SU-DHL-6 (cell line): ENCODE results near the gene ZNF664.

ENCODE experiments used
- H2AFZ ChIP-seq: fragments of 200-600 bp; sonication (generic); 2 replicates; pipeline ENCODE4 v1.6.1; 2014; ENCODE audit warnings: low read depth, mild to moderate bottlenecking, moderate library complexity, mixed read lengths, antibody characterized with exemption, low read length; ENCODE audit not compliant: severe bottlenecking
- H3F3A ChIP-seq: fragments of 200-600 bp; shearing (Covaris generic); 2 replicates; pipeline ENCODE4 v1.6.0; 2016; ENCODE audit warnings: antibody characterized with exemption, mild to moderate bottlenecking; ENCODE audit not compliant: insufficient read depth
- H3K27ac ChIP-seq: fragments of 200-600 bp; sonication (generic); 2 replicates; pipeline ENCODE4 v1.5.1; 2016; ENCODE audit warnings: low read depth, mild to moderate bottlenecking, low read length, moderate library complexity, mixed read lengths
- H3K27me3 ChIP-seq: fragments of 200-600 bp; sonication (generic), shearing (Covaris generic); 2 replicates; pipeline ENCODE4 v1.6.0; 2014; ENCODE audit warnings: mild to moderate bottlenecking, low read length
- H3K36me3 ChIP-seq: fragments of 200-600 bp; sonication (generic); 2 replicates; pipeline ENCODE4 v1.6.1; 2014; ENCODE audit warnings: mild to moderate bottlenecking, low read length, mixed read lengths
- H3K4me2 ChIP-seq: fragments of 300-600, 200-600 bp; shearing (Covaris generic), sonication (generic); 2 replicates; pipeline ENCODE4 v1.6.0; 2014; ENCODE audit warnings: low read length, low read depth, mild to moderate bottlenecking; ENCODE audit not compliant: poor library complexity, severe bottlenecking
- H3K4me3 ChIP-seq: fragments of 200-600 bp; sonication (generic); 2 replicates; pipeline ENCODE4 v1.5.1; 2014; ENCODE audit warnings: antibody characterized with exemption, low read length, mild to moderate bottlenecking, mixed read lengths; ENCODE audit not compliant: insufficient read depth, poor library complexity, severe bottlenecking
- H3K79me2 ChIP-seq: fragments of 200-600 bp; sonication (generic); 2 replicates; pipeline ENCODE4 v1.6.1; 2014; ENCODE audit warnings: mild to moderate bottlenecking, low read length, moderate library complexity; ENCODE audit not compliant: insufficient read depth
- H3K9ac ChIP-seq: fragments of 200-600 bp; sonication (generic); 2 replicates; pipeline ENCODE4 v1.7.0; 2014; ENCODE audit warnings: mild to moderate bottlenecking, low read length
- H3K9me2 ChIP-seq: fragments of 200-600 bp; sonication (generic); replicated peaks from 2 replicates; pipeline ENCODE4 v1.6.1; 2014; ENCODE audit warnings: low read length; ENCODE audit not compliant: insufficient read depth
- H3K9me3 ChIP-seq: fragments of 200-600 bp; sonication (generic); 2 replicates; pipeline ENCODE4 v1.6.1; 2014; ENCODE audit warnings: low read length, mixed read lengths; ENCODE audit not compliant: insufficient read depth
- H4K20me1 ChIP-seq: fragments of 200-600 bp; sonication (generic); 2 replicates; pipeline ENCODE4 v1.6.1; 2014; ENCODE audit warnings: low read depth, mild to moderate bottlenecking, antibody characterized with exemption, low read length, moderate library complexity, mixed read lengths
- EZH2phosphoT487 ChIP-seq: fragments of 200-600 bp; sonication (generic), shearing (Covaris generic); conservative IDR thresholded peaks from 2 replicates; pipeline ENCODE4 v1.6.1; 2018; ENCODE audit warnings: mild to moderate bottlenecking, antibody characterized with exemption, low read length, moderate library complexity, mixed read lengths
- TF ChIP-seq, protein P1 (sequence below): fragments of 200-600 bp; sonication (generic); IDR thresholded peaks from one replicate; pipeline ENCODE4 v1.5.1; 2017; ENCODE audit warnings: antibody characterized with exemption, mild to moderate bottlenecking, low read length, moderate library complexity; ENCODE audit not compliant: insufficient read depth, poor library complexity, severe bottlenecking

ZNF664 gene

DNA sequence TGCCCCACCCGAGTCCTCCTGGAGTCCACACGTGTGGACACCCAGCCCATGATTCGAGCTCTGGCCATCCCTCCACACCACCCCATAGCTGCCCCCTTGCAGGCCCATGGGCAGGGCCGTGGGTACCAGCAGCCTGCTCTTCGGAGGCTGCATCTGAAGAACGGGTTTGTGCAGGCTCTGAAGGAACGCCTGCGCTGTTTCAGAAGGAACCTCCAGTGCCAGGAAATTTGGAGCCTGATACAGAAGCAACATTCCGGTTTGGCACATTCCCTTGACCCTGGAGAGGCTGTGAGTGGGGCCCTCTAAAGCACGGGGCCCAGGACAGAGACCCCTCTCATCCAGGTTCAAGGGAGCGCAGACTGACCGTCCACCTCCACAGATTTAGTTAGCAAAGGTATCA is 57.0 kb downstream of the ZNF664 start:
- no peak for TF ChIP-seq EZH2phosphoT487
- TF ChIP-seq, protein P1, sequence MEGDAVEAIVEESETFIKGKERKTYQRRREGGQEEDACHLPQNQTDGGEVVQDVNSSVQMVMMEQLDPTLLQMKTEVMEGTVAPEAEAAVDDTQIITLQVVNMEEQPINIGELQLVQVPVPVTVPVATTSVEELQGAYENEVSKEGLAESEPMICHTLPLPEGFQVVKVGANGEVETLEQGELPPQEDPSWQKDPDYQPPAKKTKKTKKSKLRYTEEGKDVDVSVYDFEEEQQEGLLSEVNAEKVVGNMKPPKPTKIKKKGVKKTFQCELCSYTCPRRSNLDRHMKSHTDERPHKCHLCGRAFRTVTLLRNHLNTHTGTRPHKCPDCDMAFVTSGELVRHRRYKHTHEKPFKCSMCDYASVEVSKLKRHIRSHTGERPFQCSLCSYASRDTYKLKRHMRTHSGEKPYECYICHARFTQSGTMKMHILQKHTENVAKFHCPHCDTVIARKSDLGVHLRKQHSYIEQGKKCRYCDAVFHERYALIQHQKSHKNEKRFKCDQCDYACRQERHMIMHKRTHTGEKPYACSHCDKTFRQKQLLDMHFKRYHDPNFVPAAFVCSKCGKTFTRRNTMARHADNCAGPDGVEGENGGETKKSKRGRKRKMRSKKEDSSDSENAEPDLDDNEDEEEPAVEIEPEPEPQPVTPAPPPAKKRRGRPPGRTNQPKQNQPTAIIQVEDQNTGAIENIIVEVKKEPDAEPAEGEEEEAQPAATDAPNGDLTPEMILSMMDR, result no peak
- H2AFZ ChIP-seq, result no peak overlapping the region
- no peaks in the 10 kb centered on the region for H3K9me2 ChIP-seq
- no peaks in the 10 kb centered on the region for H4K20me1 ChIP-seq
- H3K4me2 ChIP-seq, result no peak overlapping the region
- no peaks in the 10 kb centered on the region for H3K36me3 ChIP-seq
- H3K27me3 ChIP-seq, result no peaks in the 10 kb centered on the region
- H3K79me2 ChIP-seq, result no peaks in the 10 kb centered on the region
- no peak overlapping the region for H3K4me3 ChIP-seq
- H3K9me3 ChIP-seq, result no peaks in the 10 kb centered on the region
- no peak overlapping the region for H3K27ac ChIP-seq
- H3F3A ChIP-seq, result no peaks in the 10 kb centered on the region
- H3K9ac ChIP-seq, result no peak overlapping the region

DNA sequence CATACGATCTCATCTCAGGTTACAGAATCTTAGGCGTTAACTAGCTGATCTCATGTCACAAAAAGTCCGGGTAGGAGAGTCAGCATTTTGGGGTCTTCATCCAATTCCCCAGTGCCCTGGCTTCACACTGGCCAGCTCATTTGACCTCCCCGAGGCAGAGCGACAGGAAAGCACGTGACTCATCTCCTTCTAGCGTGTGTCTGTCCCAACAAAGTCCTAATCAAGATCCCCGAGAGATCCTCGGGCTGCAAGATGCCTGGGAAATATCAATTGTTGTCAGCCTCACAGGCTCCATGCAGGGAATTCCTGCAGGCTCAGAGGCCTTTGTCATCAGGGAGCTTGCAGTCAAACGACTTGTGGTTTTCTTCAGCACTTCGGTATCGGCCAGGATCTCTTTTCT is 57.5 kb downstream of the ZNF664 start:
- Histone ChIP-seq H3K4me2 (no peak overlapping the region), H2AFZ (no peak overlapping the region)

DNA sequence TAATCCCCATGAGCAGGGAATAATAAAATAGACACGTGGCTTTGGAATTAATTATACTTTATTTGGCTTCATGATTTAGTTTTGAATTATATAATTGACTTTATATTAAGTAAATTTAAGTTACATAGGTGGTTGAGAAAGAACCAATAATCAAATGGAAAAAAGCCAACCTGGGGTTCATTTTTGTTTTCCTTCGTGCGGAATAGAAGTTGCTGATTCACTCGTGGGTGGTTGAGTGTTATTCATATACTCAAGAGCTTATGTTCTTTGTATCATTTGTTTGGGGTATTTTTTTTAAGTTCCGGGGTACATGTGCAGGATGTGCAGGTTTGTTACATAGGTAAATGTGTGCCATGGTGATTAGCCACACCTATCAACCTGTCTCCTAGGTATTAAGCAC is 58.0 kb downstream of the ZNF664 start:
- H3K4me3 ChIP-seq, result no peak overlapping the region
- no peak overlapping the region for H3K9ac ChIP-seq
- no peak overlapping the region for H2AFZ ChIP-seq
- no peaks in the 10 kb centered on the region for H3K36me3 ChIP-seq
- no peaks in the 10 kb centered on the region for H3K9me3 ChIP-seq
- no peaks in the 10 kb centered on the region for H3K79me2 ChIP-seq
- H3F3A ChIP-seq, result no peaks in the 10 kb centered on the region
- no peak overlapping the region for H3K27ac ChIP-seq
- H3K27me3 ChIP-seq, result no peaks in the 10 kb centered on the region
- no peaks in the 10 kb centered on the region for H4K20me1 ChIP-seq
- H3K4me2 ChIP-seq, result no peak overlapping the region
- no peak for TF ChIP-seq EZH2phosphoT487
- TF ChIP-seq, protein P1, result no peak
- no peaks in the 10 kb centered on the region for H3K9me2 ChIP-seq

More for the DNA sequence above, 57.5 kb downstream of the ZNF664 start:
- Histone ChIP-seq H3F3A (no peaks in the 10 kb centered on the region), H3K79me2 (no peaks in the 10 kb centered on the region), H4K20me1 (no peaks in the 10 kb centered on the region), H3K36me3 (no peaks in the 10 kb centered on the region), H3K9me2 (no peaks in the 10 kb centered on the region), H3K9ac (no peak overlapping the region), H3K27me3 (no peaks in the 10 kb centered on the region), H3K9me3 (no peaks in the 10 kb centered on the region), H3K27ac (no peak overlapping the region), H3K4me3 (no peak overlapping the region)
- no peak for TF ChIP-seq EZH2phosphoT487
- TF ChIP-seq, protein P1, result no peak
